Panc1 (cell line): Measurements from ENCODE around the gene FBXL22.

Experiments
- CTCF ChIP-seq: fragments of 450-650 bp; IDR thresholded peaks from 2 replicates; pipeline ENCODE4 v1.5.1; 2017; ENCODE audit warnings: mild to moderate bottlenecking
- POLR2AphosphoS5 ChIP-seq: IDR thresholded peaks from 2 replicates; pipeline ENCODE4 v1.6.1; 2012; ENCODE audit warnings: mild to moderate bottlenecking, low read depth, low read length, moderate library complexity
- SIN3A ChIP-seq: IDR thresholded peaks from 2 replicates; pipeline ENCODE4 v1.6.1; 2012; ENCODE audit warnings: low read depth, mild to moderate bottlenecking, low read length, moderate library complexity, borderline replicate concordance; ENCODE audit not compliant: insufficient read depth
- TCF7L2 ChIP-seq: IDR thresholded peaks from 2 replicates; pipeline ENCODE4 v1.6.1; 2011; ENCODE audit warnings: mild to moderate bottlenecking, low read depth, low read length, inconsistent platforms
- TF ChIP-seq, protein P1 (sequence below), 2 experiments: IDR thresholded peaks; 2 replicates each; pipeline ENCODE4 v1.6.1; 2011 to 2012; ENCODE audit warnings: low read depth in 2 of 2, control low read depth in 1 of 2, low read length in 1 of 2, mild to moderate bottlenecking in 1 of 2, moderate library complexity in 1 of 2; ENCODE audit not compliant: insufficient read depth in 1 of 2

DNA sequence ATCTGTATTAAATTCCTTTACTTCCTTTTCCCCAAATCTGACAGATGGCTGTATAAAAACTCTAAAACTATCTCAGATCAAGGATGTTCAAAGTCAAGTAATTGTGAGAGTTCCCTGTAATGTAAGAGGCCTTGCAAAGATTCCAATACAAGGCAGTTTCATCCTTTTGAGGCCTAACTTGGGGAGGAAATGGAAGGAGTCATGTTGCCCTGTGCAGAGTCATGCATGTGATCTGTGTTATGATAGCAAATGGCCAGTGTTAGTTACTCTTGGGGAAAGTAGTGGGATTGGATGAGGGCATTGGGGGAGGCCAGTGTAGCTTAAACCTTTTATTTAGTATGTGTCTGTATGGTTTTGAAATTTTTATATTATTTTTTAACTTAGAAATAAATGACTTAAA, 23.7 kb upstream of the FBXL22 start:
- TF ChIP-seq CTCF (no peak), POLR2AphosphoS5 (no peak), SIN3A (no peak), TCF7L2 (no peak)
- TF ChIP-seq, protein P1, sequence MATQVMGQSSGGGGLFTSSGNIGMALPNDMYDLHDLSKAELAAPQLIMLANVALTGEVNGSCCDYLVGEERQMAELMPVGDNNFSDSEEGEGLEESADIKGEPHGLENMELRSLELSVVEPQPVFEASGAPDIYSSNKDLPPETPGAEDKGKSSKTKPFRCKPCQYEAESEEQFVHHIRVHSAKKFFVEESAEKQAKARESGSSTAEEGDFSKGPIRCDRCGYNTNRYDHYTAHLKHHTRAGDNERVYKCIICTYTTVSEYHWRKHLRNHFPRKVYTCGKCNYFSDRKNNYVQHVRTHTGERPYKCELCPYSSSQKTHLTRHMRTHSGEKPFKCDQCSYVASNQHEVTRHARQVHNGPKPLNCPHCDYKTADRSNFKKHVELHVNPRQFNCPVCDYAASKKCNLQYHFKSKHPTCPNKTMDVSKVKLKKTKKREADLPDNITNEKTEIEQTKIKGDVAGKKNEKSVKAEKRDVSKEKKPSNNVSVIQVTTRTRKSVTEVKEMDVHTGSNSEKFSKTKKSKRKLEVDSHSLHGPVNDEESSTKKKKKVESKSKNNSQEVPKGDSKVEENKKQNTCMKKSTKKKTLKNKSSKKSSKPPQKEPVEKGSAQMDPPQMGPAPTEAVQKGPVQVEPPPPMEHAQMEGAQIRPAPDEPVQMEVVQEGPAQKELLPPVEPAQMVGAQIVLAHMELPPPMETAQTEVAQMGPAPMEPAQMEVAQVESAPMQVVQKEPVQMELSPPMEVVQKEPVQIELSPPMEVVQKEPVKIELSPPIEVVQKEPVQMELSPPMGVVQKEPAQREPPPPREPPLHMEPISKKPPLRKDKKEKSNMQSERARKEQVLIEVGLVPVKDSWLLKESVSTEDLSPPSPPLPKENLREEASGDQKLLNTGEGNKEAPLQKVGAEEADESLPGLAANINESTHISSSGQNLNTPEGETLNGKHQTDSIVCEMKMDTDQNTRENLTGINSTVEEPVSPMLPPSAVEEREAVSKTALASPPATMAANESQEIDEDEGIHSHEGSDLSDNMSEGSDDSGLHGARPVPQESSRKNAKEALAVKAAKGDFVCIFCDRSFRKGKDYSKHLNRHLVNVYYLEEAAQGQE (IDR thresholded peaks at IDR 0.05; ENCODE audit: insufficient read depth in 1 of 2, low read depth in 2 of 2, low read length in 1 of 2), result no peak
